GM12878 (cell line): ENCODE data around the gene LANCL2. TPM values are rescaled to one million over a fixed set of nuclear protein-coding genes. Genes with fewer than 3 reads are reported as not detected.

ENCODE experiments used
- CHD4 ChIP-seq: fragments of 200-600 bp; sonication (generic); IDR thresholded peaks from 2 replicates; pipeline ENCODE4 v1.6.1; 2016; ENCODE audit warnings: mild to moderate bottlenecking
- EGR1 ChIP-seq, 2 experiments: IDR thresholded peaks; 1 replicate in 1 of 2; 2 replicates in 1 of 2; pipeline ENCODE4 v1.6.1; 2011 to 2012; ENCODE audit warnings: low read depth in 2 of 2, low read length in 2 of 2, borderline replicate concordance in 1 of 2, mild to moderate bottlenecking in 1 of 2, moderate library complexity in 1 of 2
- NR2C2 ChIP-seq: IDR thresholded peaks from 2 replicates; pipeline ENCODE4 v1.6.1; 2011; ENCODE audit warnings: borderline replicate concordance, low read depth; ENCODE audit not compliant: control insufficient read depth, insufficient read length
- PAX8 ChIP-seq: fragments of 450-650 bp; IDR thresholded peaks from 2 replicates; pipeline ENCODE4 v1.6.1; 2017; ENCODE audit warnings: mild to moderate bottlenecking, moderate library complexity
- POLR2AphosphoS2 ChIP-seq: IDR thresholded peaks from 2 replicates; pipeline ENCODE4 v1.6.1; 2011; ENCODE audit warnings: low read depth, mild to moderate bottlenecking, low read length, improper control_type of control experiment, moderate library complexity
- RB1 ChIP-seq: fragments of 450-650 bp; formaldehyde crosslinking; IDR thresholded peaks from 2 replicates; pipeline ENCODE4 v1.6.1; 2017; ENCODE audit warnings: mild to moderate bottlenecking, borderline replicate concordance
- SREBF1 ChIP-seq: IDR thresholded peaks from 2 replicates; pipeline ENCODE4 v1.6.1; 2012; ENCODE audit warnings: mild to moderate bottlenecking, low read length
- SREBF2 ChIP-seq: IDR thresholded peaks from 2 replicates; pipeline ENCODE4 v1.6.1; 2012; ENCODE audit warnings: mild to moderate bottlenecking, low read length
- SRF ChIP-seq, 2 experiments: IDR thresholded peaks; 2 replicates each; pipeline ENCODE4 v1.6.1; 2011; ENCODE audit warnings: low read depth in 2 of 2, low read length in 2 of 2, mild to moderate bottlenecking in 1 of 2, moderate library complexity in 1 of 2
- SUPT20H ChIP-seq: IDR thresholded peaks from 2 replicates; pipeline ENCODE4 v1.6.1; 2011; ENCODE audit warnings: low read depth, mild to moderate bottlenecking, low read length, moderate library complexity, borderline replicate concordance; ENCODE audit not compliant: control insufficient read depth
- ZZZ3 ChIP-seq: IDR thresholded peaks from 2 replicates; pipeline ENCODE4 v1.6.1; 2011; ENCODE audit warnings: low read depth; ENCODE audit not compliant: control insufficient read depth, insufficient read length
- polyA plus RNA-seq, 11 experiments: library from polyadenylated mRNA; depleted of rRNA in 4 of 11; unstranded in 6 of 11; stranded (reverse) in 5 of 11; fragments of >200 nt; fragmentation: Nextera tagmentation in 4 of 11; fragmentation: Illumina TruSeq in 1 of 11; extraction: Ambion mirVana in 4 of 11; extraction: Trizol in 1 of 11; gene quantifications; 1 replicate in 1 of 11; 2 replicates in 10 of 11; pipeline versions ENCODE4 v1.2.1 to v1.2.3, GENCODE V29; 2011 to 2016; ENCODE audit warnings: inconsistent platforms in 2 of 11, missing spikeins in 2 of 11, low read depth in 1 of 11
- total RNA-seq, 4 experiments: library from RNA; depleted of rRNA in 3 of 4; stranded (reverse); fragments of >200 nt in 3 of 4; fragmentation: Illumina TruSeq in 1 of 4; extraction: Trizol in 1 of 4; gene quantifications; 2 replicates each; pipeline versions ENCODE4 v1.2.1 to v1.2.3, GENCODE V29; 2013 to 2021
- TF ChIP-seq, protein P1 (sequence below): fragments of 450-650 bp; IDR thresholded peaks from 2 replicates; pipeline ENCODE4 v1.6.1; 2016; ENCODE audit warnings: mild to moderate bottlenecking
- TF ChIP-seq, protein P2 (sequence below): fragments of 450-650 bp; IDR thresholded peaks from 2 replicates; pipeline ENCODE4 v1.6.1; 2017; ENCODE audit warnings: antibody characterized with exemption, mild to moderate bottlenecking, moderate library complexity
- TF ChIP-seq, protein P3 (sequence below): fragments of 450-650 bp; IDR thresholded peaks from 2 replicates; pipeline ENCODE4 v1.6.1; 2017; ENCODE audit warnings: mild to moderate bottlenecking, low read depth, inconsistent platforms; ENCODE audit not compliant: poor library complexity, severe bottlenecking
- TF ChIP-seq, protein P4 (sequence below): fragments of 450-650 bp; IDR thresholded peaks from 2 replicates; pipeline ENCODE4 v1.6.1; 2016; ENCODE audit warnings: mild to moderate bottlenecking
- TF ChIP-seq, protein P5 (sequence below): IDR thresholded peaks from 2 replicates; pipeline ENCODE4 v1.6.1; 2012; ENCODE audit warnings: low read length, inconsistent platforms
- TF ChIP-seq, protein P6 (sequence below): fragments of 450-650 bp; IDR thresholded peaks from 2 replicates; pipeline ENCODE4 v1.6.1; 2017; ENCODE audit warnings: low read depth, mild to moderate bottlenecking, moderate library complexity

LANCL2 gene
- total and polyA plus RNA-seq, 10 of the 15 experiments (the other 5 are each of a cell fraction or from before 2014, with no cell fraction given), result 8.1 to 28.6 (median 16.4) TPM

DNA sequence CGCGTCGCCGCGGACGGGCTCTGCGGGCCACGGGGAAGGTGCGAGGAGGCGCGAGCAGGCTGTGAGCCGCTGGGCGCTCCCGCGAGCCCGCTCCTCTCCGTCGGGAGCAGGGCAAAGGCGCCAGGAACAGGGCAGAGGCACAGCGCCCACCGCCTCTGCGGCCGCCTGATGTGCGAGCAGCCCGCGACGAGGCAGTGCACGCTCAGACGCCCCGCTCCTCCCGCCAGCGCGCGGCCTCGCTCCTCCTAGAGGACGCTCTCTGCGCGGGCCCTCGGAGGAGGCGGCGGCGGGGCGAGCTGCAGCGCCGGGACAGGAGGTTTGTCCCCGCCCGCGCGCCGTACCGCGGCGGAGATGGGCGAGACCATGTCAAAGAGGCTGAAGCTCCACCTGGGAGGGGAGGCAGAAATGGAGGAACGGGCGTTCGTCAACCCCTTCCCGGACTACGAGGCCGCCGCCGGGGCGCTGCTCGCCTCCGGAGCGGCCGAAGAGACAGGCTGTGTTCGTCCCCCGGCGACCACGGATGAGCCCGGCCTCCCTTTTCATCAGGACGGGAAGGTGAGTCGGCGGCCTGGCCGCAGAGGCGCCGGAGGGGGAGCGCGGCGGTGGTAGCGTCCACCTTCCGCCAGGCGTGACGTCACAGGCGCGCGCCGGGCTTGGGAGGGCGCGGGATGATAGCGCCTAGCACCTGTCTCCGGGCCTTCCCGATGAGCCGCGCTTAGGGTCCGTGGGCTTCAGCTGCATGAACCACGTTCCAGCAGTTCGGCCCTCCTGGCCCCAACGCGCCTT, 731 bp downstream of the LANCL2 start (continued):
- no peak for TF ChIP-seq ZZZ3
- TF ChIP-seq, protein P1, sequence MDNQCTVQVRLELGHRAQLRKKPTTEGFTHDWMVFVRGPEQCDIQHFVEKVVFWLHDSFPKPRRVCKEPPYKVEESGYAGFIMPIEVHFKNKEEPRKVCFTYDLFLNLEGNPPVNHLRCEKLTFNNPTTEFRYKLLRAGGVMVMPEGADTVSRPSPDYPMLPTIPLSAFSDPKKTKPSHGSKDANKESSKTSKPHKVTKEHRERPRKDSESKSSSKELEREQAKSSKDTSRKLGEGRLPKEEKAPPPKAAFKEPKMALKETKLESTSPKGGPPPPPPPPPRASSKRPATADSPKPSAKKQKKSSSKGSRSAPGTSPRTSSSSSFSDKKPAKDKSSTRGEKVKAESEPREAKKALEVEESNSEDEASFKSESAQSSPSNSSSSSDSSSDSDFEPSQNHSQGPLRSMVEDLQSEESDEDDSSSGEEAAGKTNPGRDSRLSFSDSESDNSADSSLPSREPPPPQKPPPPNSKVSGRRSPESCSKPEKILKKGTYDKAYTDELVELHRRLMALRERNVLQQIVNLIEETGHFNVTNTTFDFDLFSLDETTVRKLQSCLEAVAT, result peak; percentile 76
- TF ChIP-seq SUPT20H, result no peak
- TF ChIP-seq, protein P2, sequence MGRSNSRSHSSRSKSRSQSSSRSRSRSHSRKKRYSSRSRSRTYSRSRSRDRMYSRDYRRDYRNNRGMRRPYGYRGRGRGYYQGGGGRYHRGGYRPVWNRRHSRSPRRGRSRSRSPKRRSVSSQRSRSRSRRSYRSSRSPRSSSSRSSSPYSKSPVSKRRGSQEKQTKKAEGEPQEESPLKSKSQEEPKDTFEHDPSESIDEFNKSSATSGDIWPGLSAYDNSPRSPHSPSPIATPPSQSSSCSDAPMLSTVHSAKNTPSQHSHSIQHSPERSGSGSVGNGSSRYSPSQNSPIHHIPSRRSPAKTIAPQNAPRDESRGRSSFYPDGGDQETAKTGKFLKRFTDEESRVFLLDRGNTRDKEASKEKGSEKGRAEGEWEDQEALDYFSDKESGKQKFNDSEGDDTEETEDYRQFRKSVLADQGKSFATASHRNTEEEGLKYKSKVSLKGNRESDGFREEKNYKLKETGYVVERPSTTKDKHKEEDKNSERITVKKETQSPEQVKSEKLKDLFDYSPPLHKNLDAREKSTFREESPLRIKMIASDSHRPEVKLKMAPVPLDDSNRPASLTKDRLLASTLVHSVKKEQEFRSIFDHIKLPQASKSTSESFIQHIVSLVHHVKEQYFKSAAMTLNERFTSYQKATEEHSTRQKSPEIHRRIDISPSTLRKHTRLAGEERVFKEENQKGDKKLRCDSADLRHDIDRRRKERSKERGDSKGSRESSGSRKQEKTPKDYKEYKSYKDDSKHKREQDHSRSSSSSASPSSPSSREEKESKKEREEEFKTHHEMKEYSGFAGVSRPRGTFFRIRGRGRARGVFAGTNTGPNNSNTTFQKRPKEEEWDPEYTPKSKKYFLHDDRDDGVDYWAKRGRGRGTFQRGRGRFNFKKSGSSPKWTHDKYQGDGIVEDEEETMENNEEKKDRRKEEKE, result peak; percentile 90
- peak; percentile 70 to 94 for TF ChIP-seq SRF (IDR thresholded peaks at IDR 0.05; ENCODE audit: low read depth in 2 of 2, low read length in 2 of 2)
- TF ChIP-seq, protein P3, sequence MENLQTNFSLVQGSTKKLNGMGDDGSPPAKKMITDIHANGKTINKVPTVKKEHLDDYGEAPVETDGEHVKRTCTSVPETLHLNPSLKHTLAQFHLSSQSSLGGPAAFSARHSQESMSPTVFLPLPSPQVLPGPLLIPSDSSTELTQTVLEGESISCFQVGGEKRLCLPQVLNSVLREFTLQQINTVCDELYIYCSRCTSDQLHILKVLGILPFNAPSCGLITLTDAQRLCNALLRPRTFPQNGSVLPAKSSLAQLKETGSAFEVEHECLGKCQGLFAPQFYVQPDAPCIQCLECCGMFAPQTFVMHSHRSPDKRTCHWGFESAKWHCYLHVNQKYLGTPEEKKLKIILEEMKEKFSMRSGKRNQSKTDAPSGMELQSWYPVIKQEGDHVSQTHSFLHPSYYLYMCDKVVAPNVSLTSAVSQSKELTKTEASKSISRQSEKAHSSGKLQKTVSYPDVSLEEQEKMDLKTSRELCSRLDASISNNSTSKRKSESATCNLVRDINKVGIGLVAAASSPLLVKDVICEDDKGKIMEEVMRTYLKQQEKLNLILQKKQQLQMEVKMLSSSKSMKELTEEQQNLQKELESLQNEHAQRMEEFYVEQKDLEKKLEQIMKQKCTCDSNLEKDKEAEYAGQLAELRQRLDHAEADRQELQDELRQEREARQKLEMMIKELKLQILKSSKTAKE, result no peak
- TF ChIP-seq RB1, result no peak; the same call in 1 of the 2 replicates
- TF ChIP-seq, protein P4, sequence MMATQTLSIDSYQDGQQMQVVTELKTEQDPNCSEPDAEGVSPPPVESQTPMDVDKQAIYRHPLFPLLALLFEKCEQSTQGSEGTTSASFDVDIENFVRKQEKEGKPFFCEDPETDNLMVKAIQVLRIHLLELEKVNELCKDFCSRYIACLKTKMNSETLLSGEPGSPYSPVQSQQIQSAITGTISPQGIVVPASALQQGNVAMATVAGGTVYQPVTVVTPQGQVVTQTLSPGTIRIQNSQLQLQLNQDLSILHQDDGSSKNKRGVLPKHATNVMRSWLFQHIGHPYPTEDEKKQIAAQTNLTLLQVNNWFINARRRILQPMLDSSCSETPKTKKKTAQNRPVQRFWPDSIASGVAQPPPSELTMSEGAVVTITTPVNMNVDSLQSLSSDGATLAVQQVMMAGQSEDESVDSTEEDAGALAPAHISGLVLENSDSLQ, result no peak; the same call in 1 of the 2 replicates
- no peak for TF ChIP-seq NR2C2
- TF ChIP-seq EGR1 (IDR thresholded peaks at IDR 0.05; ENCODE audit: borderline replicate concordance in 1 of 2, low read depth in 2 of 2, low read length in 2 of 2), result peak in 1 of 2 experiments; percentile 14; a peak in 1 of 3 replicates
- peak; percentile 89 for TF ChIP-seq SREBF1
- no peak for TF ChIP-seq CHD4
- TF ChIP-seq, protein P5, sequence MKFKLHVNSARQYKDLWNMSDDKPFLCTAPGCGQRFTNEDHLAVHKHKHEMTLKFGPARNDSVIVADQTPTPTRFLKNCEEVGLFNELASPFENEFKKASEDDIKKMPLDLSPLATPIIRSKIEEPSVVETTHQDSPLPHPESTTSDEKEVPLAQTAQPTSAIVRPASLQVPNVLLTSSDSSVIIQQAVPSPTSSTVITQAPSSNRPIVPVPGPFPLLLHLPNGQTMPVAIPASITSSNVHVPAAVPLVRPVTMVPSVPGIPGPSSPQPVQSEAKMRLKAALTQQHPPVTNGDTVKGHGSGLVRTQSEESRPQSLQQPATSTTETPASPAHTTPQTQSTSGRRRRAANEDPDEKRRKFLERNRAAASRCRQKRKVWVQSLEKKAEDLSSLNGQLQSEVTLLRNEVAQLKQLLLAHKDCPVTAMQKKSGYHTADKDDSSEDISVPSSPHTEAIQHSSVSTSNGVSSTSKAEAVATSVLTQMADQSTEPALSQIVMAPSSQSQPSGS, result no peak
- no peak for TF ChIP-seq POLR2AphosphoS2
- TF ChIP-seq, protein P6, sequence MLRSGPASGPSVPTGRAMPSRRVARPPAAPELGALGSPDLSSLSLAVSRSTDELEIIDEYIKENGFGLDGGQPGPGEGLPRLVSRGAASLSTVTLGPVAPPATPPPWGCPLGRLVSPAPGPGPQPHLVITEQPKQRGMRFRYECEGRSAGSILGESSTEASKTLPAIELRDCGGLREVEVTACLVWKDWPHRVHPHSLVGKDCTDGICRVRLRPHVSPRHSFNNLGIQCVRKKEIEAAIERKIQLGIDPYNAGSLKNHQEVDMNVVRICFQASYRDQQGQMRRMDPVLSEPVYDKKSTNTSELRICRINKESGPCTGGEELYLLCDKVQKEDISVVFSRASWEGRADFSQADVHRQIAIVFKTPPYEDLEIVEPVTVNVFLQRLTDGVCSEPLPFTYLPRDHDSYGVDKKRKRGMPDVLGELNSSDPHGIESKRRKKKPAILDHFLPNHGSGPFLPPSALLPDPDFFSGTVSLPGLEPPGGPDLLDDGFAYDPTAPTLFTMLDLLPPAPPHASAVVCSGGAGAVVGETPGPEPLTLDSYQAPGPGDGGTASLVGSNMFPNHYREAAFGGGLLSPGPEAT, result peak; percentile 99
- TF ChIP-seq SREBF2, result no peak
- no peak for TF ChIP-seq PAX8
